ENCODE measurements around the gene ATAD2B.

The ATAD2B gene

GRCh38 chr2:23850564-23851256 lies 76.2 kb downstream of the ATAD2B start:
- Histone ChIP-seq H3K27me3 (ENCODE audit: control insufficient read depth, insufficient read depth, low read length) (no peaks in the 10 kb centered on the region), H3K4me2 (ENCODE audit: low read length) (no peak overlapping the region), H3K4me1 (ENCODE audit: control insufficient read depth, insufficient read depth, low read length) (no peaks in the 10 kb centered on the region), H3K4me3 (ENCODE audit: low read length) (no peak overlapping the region), H3K9me3 (replicated peaks; ENCODE audit: low read length) (no peaks in the 10 kb centered on the region), H3K36me3 (ENCODE audit: insufficient read depth, low read length) (no peaks in the 10 kb centered on the region), H3K9ac (ENCODE audit: low read depth, low read length) (no peak overlapping the region)

DNA sequence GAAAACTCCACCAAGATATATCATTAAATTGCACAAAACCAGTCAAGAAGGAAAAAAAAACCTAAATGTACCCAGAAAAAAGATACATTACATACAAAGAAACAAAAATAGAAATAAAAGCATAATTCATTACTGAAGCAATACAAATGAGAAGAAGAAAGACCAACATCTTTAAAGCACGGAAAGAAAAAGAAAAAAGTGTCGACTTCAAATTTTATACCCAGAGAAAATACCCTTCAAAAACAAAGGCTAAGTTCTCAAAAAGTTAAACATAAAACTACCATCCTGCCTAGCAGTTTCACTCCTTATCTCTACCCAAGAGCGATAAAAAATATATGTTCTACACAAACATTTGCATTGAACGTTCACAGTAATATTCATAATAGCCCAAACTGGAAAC lies 82.0 kb downstream of the ATAD2B start:
- H3K36me3 ChIP-seq (ENCODE audit: insufficient read depth, low read length): no peaks in the 10 kb centered on the region
- no peak overlapping the region for H3K4me2 ChIP-seq (ENCODE audit: low read length)
- no peaks in the 10 kb centered on the region for H3K27me3 ChIP-seq (ENCODE audit: control insufficient read depth, insufficient read depth, low read length)
- H3K4me3 ChIP-seq (ENCODE audit: low read length): no peak overlapping the region
- H3K9me3 ChIP-seq (replicated peaks; ENCODE audit: low read length): no peaks in the 10 kb centered on the region
- H3K4me1 ChIP-seq (ENCODE audit: control insufficient read depth, insufficient read depth, low read length): no peaks in the 10 kb centered on the region
- H3K9ac ChIP-seq (ENCODE audit: low read depth, low read length): no peak overlapping the region

DNA sequence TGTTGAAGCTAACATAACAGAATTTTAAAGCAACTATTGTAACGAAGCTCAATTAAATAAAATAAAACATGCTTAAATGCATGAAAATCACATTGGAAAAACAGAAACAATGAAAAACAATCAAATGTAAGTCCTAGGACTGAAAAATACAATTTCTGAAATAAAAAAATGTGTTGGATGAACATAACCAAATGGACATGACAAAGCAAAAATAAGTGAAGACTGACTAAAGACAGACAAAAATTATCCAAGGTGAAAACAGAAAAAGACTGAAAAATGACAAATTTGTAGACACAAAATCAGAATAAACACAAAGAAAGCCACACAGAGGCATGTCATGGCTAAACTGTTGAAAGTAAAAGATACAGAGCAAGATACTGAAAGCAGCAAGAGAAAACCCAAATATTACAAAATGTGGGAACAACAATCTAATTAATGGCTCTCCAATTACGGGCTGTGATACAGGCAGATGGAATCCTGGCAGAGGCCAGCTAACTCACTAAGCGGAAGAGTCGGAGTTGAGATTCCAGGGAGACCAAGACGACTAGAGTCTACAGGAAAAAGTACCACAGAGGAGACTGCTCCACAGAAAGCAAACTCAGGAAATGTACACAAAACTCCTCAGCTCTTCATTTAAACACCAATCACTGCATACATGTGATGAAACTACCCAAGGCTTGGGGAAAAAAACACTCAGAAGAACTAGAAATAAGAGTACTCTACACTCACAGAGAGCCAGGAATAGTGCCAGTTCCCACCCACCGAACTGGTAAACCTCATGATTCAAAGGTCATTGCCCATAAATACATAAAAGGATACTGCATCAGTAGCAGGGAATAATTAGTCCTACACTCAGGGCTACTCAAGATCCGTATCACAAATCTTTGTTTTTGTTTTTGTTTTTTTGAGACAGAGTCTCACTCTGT lies 83.6 kb downstream of the ATAD2B start:
- no peaks in the 10 kb centered on the region for H3K9me3 ChIP-seq (replicated peaks; ENCODE audit: low read length)
- H3K4me1 ChIP-seq (ENCODE audit: control insufficient read depth, insufficient read depth, low read length): no peaks in the 10 kb centered on the region
- H3K4me3 ChIP-seq (ENCODE audit: low read length): no peak overlapping the region
- H3K27me3 ChIP-seq (ENCODE audit: control insufficient read depth, insufficient read depth, low read length): no peaks in the 10 kb centered on the region
- H3K36me3 ChIP-seq (ENCODE audit: insufficient read depth, low read length): no peaks in the 10 kb centered on the region
- H3K9ac ChIP-seq (ENCODE audit: low read depth, low read length): no peak overlapping the region
- H3K4me2 ChIP-seq (ENCODE audit: low read length): no peak overlapping the region

GRCh38 chr2:23839919-23840578 lies 86.9 kb downstream of the ATAD2B start:
- H3K4me1 ChIP-seq (ENCODE audit: control insufficient read depth, insufficient read depth, low read length): no peaks in the 10 kb centered on the region
- no peaks in the 10 kb centered on the region for H3K27me3 ChIP-seq (ENCODE audit: control insufficient read depth, insufficient read depth, low read length)
- H3K4me2 ChIP-seq (ENCODE audit: low read length): no peak overlapping the region
- H3K9me3 ChIP-seq (replicated peaks; ENCODE audit: low read length): no peaks in the 10 kb centered on the region
- peaks cover 6% of the 10 kb centered on the region for H3K36me3 ChIP-seq (ENCODE audit: insufficient read depth, low read length)
- H3K4me3 ChIP-seq (ENCODE audit: low read length): no peak overlapping the region
- no peak overlapping the region for H3K9ac ChIP-seq (ENCODE audit: low read depth, low read length)

GRCh38 chr2:23838996-23839395 lies 87.9 kb downstream of the ATAD2B start:
- Histone ChIP-seq H3K4me3 (ENCODE audit: low read length) (no peak overlapping the region), H3K4me1 (ENCODE audit: control insufficient read depth, insufficient read depth, low read length) (no peaks in the 10 kb centered on the region), H3K9me3 (replicated peaks; ENCODE audit: low read length) (no peaks in the 10 kb centered on the region), H3K27me3 (ENCODE audit: control insufficient read depth, insufficient read depth, low read length) (no peaks in the 10 kb centered on the region), H3K9ac (ENCODE audit: low read depth, low read length) (no peak overlapping the region), H3K36me3 (ENCODE audit: insufficient read depth, low read length) (peaks cover 6% of the 10 kb centered on the region), H3K4me2 (ENCODE audit: low read length) (no peak overlapping the region)

GRCh38 chr2:23838581-23838980 lies 88.3 kb downstream of the ATAD2B start:
- H3K36me3 ChIP-seq (ENCODE audit: insufficient read depth, low read length): peaks cover 6% of the 10 kb centered on the region
- no peaks in the 10 kb centered on the region for H3K9me3 ChIP-seq (replicated peaks; ENCODE audit: low read length)
- H3K9ac ChIP-seq (ENCODE audit: low read depth, low read length): no peak overlapping the region
- no peaks in the 10 kb centered on the region for H3K4me1 ChIP-seq (ENCODE audit: control insufficient read depth, insufficient read depth, low read length)
- H3K27me3 ChIP-seq (ENCODE audit: control insufficient read depth, insufficient read depth, low read length): no peaks in the 10 kb centered on the region
- H3K4me2 ChIP-seq (ENCODE audit: low read length): no peak overlapping the region
- no peak overlapping the region for H3K4me3 ChIP-seq (ENCODE audit: low read length)

GRCh38 chr2:23837871-23838270 lies 89.1 kb downstream of the ATAD2B start:
- no peak overlapping the region for H3K9ac ChIP-seq (ENCODE audit: low read depth, low read length)
- no peaks in the 10 kb centered on the region for H3K27me3 ChIP-seq (ENCODE audit: control insufficient read depth, insufficient read depth, low read length)
- peaks cover 6% of the 10 kb centered on the region for H3K36me3 ChIP-seq (ENCODE audit: insufficient read depth, low read length)
- H3K4me2 ChIP-seq (ENCODE audit: low read length): no peak overlapping the region
- H3K4me3 ChIP-seq (ENCODE audit: low read length): no peak overlapping the region
- H3K9me3 ChIP-seq (replicated peaks; ENCODE audit: low read length): no peaks in the 10 kb centered on the region
- no peaks in the 10 kb centered on the region for H3K4me1 ChIP-seq (ENCODE audit: control insufficient read depth, insufficient read depth, low read length)

DNA sequence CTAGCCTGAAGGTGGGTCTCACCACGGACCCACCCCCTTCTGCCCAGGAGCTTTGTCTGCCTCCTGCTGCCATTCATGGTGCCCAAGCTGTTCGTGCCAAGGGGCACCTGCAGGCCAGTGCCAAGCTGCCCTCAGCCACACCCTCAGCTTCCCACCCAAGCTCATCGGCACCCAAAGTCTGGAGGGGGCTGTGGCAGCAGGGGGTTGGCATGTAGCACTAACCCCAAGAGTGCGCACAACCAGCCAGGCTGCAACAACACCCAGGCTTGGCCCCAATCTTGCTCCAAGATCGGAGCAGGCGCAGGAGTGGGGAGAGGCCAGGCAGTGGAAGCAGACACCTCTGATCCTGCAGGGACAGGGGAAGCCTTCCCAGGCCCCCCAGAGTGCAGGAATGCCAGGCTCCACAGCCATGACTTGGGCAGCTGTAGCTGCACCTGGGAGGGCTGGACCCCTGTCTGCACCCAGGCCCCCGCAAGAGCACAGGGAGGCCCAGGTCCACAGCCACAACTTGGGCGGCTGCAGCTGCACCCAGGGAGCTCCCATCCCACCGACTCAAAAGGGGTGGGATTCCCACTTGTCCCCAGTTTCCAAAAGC lies 89.9 kb downstream of the ATAD2B start:
- Histone ChIP-seq H3K4me2 (ENCODE audit: low read length) (no peak overlapping the region), H3K4me1 (ENCODE audit: control insufficient read depth, insufficient read depth, low read length) (no peaks in the 10 kb centered on the region), H3K36me3 (ENCODE audit: insufficient read depth, low read length) (peaks cover 6% of the 10 kb centered on the region), H3K9me3 (replicated peaks; ENCODE audit: low read length) (no peaks in the 10 kb centered on the region), H3K9ac (ENCODE audit: low read depth, low read length) (no peak overlapping the region), H3K4me3 (ENCODE audit: low read length) (no peak overlapping the region), H3K27me3 (ENCODE audit: control insufficient read depth, insufficient read depth, low read length) (no peaks in the 10 kb centered on the region)

DNA sequence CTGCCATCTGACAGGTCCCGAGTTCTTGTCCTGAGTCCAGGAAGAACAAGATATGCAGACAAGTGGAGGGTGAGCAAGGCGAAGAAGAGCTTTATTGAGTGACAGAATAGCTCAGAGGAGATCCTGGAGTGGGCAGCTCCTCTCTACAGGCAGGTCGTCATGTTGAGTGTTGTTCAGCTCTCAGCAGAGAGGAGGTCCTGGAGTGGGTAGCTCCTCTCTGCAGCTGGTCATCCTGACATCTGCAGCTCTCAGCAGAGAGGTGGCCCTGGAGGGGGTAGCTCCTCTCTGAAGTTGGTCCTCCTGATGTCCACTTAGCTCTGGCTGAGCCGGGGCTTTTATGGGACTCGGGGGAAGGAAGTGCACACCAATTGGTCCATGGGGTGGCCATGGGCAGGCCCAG lies 90.4 kb downstream of the ATAD2B start:
- H3K4me3 ChIP-seq (ENCODE audit: low read length): no peak overlapping the region
- no peaks in the 10 kb centered on the region for H3K4me1 ChIP-seq (ENCODE audit: control insufficient read depth, insufficient read depth, low read length)
- no peaks in the 10 kb centered on the region for H3K9me3 ChIP-seq (replicated peaks; ENCODE audit: low read length)
- H3K27me3 ChIP-seq (ENCODE audit: control insufficient read depth, insufficient read depth, low read length): no peaks in the 10 kb centered on the region
- no peak overlapping the region for H3K4me2 ChIP-seq (ENCODE audit: low read length)
- H3K9ac ChIP-seq (ENCODE audit: low read depth, low read length): no peak overlapping the region
- peaks cover 6% of the 10 kb centered on the region for H3K36me3 ChIP-seq (ENCODE audit: insufficient read depth, low read length)

DNA sequence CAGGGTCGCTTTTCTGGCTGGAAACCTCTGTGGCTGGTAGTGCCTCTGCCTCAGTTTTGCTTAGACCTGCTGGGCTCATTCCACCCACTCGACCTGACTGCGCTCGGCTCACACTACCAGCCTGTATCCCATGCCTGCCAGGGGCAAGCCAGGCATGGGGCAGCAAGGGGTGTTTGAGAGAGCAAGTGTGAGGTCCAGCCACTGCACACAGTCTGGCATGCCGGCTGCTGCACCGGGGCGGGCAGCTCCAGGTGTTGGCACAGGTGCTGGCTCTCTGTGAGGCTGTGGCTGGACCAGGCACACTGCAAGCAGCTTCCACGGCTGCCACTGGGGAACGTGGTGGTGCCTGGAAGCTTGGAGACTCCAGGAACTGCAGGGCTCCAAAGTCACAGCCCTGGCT lies 90.9 kb downstream of the ATAD2B start:
- no peak overlapping the region for H3K4me2 ChIP-seq (ENCODE audit: low read length)
- no peaks in the 10 kb centered on the region for H3K9me3 ChIP-seq (replicated peaks; ENCODE audit: low read length)
- H3K4me1 ChIP-seq (ENCODE audit: control insufficient read depth, insufficient read depth, low read length): no peaks in the 10 kb centered on the region
- peaks cover 6% of the 10 kb centered on the region for H3K36me3 ChIP-seq (ENCODE audit: insufficient read depth, low read length)
- H3K27me3 ChIP-seq (ENCODE audit: control insufficient read depth, insufficient read depth, low read length): no peaks in the 10 kb centered on the region
- no peak overlapping the region for H3K4me3 ChIP-seq (ENCODE audit: low read length)
- H3K9ac ChIP-seq (ENCODE audit: low read depth, low read length): no peak overlapping the region

DNA sequence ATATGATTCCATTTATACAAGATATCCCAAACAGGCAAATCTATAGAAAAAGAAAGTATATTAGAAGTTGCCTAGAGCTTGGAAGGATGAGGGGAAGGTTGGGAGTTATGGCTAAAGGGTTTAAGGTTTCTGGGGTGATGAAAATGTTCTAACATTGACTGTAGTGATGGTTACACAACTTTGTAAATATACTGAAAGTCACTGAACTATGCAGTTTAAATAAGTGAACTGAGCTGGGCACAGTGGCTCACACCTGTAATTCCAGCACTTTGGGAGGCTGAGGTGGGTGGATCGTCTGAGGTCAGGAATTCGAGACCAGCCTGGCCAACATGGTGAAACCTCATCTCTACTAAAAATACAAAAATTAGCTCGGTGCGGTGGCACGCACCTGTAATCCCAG lies 91.5 kb downstream of the ATAD2B start:
- Histone ChIP-seq H3K27me3 (ENCODE audit: control insufficient read depth, insufficient read depth, low read length) (no peaks in the 10 kb centered on the region), H3K4me2 (ENCODE audit: low read length) (no peak overlapping the region), H3K4me3 (ENCODE audit: low read length) (no peak overlapping the region), H3K36me3 (ENCODE audit: insufficient read depth, low read length) (peaks cover 6% of the 10 kb centered on the region), H3K4me1 (ENCODE audit: control insufficient read depth, insufficient read depth, low read length) (no peaks in the 10 kb centered on the region), H3K9me3 (replicated peaks; ENCODE audit: low read length) (no peaks in the 10 kb centered on the region), H3K9ac (ENCODE audit: low read depth, low read length) (no peak overlapping the region)
